ENCODE measurements around the gene TBC1D14. TPM values are rescaled to one million over a fixed set of nuclear protein-coding genes. Genes with fewer than 3 reads are reported as not detected.

Gene TBC1D14
- polyA plus RNA-seq, 1 of the 3 experiments (the other 2 are of a cell fraction), result 39.5 TPM

DNA sequence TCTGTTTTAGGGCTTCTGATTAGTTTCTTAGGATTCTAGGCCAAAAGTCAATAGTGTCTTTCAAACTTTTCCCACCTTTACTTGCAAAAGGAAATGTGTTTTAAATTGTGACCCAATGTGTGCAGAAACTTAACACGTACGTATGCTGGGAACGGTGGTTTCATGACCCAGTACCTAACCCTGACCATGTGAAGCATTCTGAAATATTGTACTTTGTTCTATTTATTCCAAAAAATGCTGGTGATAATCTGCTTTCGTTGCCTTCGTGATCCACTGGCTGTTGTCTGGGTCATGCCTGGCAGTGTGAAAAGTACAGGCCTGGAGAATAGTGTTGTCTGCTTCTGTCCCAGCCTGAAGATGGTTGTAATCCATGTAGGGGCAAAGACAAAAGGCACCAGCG is 106.9 kb downstream of the TBC1D14 start:
- no peak for TF ChIP-seq SIN3A (IDR thresholded peaks at IDR 0.05; ENCODE audit: borderline replicate concordance, low read depth, low read length)
- POLR2A ChIA-PET, result interaction anchor here (0.5 kb wide), 1 partner anchor 26 kb away, joined by 3 read pairs; no protein-coding TSS in a partner anchor
- CTCF ChIA-PET, result no interaction called here

DNA sequence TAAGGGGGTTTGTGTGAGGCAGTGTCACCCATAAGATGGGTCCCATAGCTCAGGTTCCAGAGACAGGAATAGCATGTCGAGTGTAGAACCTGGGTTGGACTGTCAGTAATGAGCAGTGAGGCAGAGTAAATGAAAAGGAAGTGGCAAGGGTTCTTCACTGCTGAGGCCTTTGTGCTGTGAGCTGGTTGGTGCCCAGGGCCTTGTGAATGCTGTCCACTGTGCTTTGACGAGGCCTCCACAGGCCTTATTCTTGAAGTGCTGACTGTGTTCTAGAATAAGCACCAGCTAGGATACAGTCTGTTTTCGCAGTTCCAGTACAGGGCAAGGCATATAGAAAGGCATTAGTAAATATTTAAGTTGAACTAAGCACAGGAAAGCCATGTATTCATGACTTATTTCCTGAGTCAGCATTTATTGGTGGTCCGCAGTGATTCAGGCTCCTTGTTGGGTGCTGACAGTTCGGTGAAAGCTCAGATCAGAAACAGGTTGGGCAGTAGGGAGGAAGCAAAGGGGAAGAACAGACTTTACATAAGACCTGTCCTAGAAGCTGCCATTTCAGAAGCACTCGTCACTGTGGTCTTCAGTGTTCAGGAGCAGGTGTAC is 107.9 kb downstream of the TBC1D14 start:
- H3K9me3 ChIP-seq, result no peaks in the 10 kb centered on the region
- DNase-seq, result no peak
- H3K79me2 ChIP-seq (ENCODE audit: insufficient read depth), result no peaks in the 10 kb centered on the region
- no peak overlapping the region for H3K27ac ChIP-seq (ENCODE audit: low read depth in 2 of 2, low read length in 1 of 2)
- peaks cover 5 to 6% of the 10 kb centered on the region in 2 experiments; a peak in 2 of 4 replicates for H3K4me1 ChIP-seq (ENCODE audit: control insufficient read depth in 1 of 2, insufficient read depth in 2 of 2, low read depth in 1 of 2, low read length in 1 of 2)
- H3K9me2 ChIP-seq, result no peaks in the 10 kb centered on the region
- H3F3A ChIP-seq (replicated peaks; ENCODE audit: insufficient read depth), result no peaks in the 10 kb centered on the region
- no peaks in the 10 kb centered on the region for H4K20me1 ChIP-seq (ENCODE audit: insufficient read depth)
- peaks cover 24 to 46% of the 10 kb centered on the region in 2 experiments for H3K36me3 ChIP-seq (replicated peaks in 1 of 2; ENCODE audit: control insufficient read depth in 1 of 2, insufficient read depth in 2 of 2, low read length in 1 of 2)
- TF ChIP-seq ELF1 (IDR thresholded peaks at IDR 0.05) (no peak), EZH2phosphoT487 (IDR thresholded peaks at IDR 0.05; ENCODE audit: borderline replicate concordance, low read depth) (no peak), GABPA (IDR thresholded peaks at IDR 0.05; ENCODE audit: low read depth) (no peak), EP300 (IDR thresholded peaks at IDR 0.05; ENCODE audit: borderline replicate concordance in 1 of 2, low read depth in 1 of 2, low read length in 1 of 2) (no peak), CHD2 (IDR thresholded peaks at IDR 0.05; ENCODE audit: low read length, partially characterized antibody) (no peak), SMC3 (IDR thresholded peaks at IDR 0.05; ENCODE audit: low read depth, low read length) (no peak), YY1 (IDR thresholded peaks at IDR 0.05; ENCODE audit: low read depth) (no peak), TCF12 (IDR thresholded peaks at IDR 0.05) (no peak), GATA2 (CRISPR knock-in tag; IDR thresholded peaks at IDR 0.05) (no peak)
- TF ChIP-seq, protein P1, sequence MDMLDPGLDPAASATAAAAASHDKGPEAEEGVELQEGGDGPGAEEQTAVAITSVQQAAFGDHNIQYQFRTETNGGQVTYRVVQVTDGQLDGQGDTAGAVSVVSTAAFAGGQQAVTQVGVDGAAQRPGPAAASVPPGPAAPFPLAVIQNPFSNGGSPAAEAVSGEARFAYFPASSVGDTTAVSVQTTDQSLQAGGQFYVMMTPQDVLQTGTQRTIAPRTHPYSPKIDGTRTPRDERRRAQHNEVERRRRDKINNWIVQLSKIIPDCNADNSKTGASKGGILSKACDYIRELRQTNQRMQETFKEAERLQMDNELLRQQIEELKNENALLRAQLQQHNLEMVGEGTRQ (IDR thresholded peaks at IDR 0.05; ENCODE audit: borderline replicate concordance, low read depth, low read length), result no peak
- TF ChIP-seq, protein P2, sequence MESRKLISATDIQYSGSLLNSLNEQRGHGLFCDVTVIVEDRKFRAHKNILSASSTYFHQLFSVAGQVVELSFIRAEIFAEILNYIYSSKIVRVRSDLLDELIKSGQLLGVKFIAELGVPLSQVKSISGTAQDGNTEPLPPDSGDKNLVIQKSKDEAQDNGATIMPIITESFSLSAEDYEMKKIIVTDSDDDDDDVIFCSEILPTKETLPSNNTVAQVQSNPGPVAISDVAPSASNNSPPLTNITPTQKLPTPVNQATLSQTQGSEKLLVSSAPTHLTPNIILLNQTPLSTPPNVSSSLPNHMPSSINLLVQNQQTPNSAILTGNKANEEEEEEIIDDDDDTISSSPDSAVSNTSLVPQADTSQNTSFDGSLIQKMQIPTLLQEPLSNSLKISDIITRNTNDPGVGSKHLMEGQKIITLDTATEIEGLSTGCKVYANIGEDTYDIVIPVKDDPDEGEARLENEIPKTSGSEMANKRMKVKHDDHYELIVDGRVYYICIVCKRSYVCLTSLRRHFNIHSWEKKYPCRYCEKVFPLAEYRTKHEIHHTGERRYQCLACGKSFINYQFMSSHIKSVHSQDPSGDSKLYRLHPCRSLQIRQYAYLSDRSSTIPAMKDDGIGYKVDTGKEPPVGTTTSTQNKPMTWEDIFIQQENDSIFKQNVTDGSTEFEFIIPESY (IDR thresholded peaks at IDR 0.05; ENCODE audit: borderline replicate concordance, low read depth), result no peak
- TF ChIP-seq, protein P3, sequence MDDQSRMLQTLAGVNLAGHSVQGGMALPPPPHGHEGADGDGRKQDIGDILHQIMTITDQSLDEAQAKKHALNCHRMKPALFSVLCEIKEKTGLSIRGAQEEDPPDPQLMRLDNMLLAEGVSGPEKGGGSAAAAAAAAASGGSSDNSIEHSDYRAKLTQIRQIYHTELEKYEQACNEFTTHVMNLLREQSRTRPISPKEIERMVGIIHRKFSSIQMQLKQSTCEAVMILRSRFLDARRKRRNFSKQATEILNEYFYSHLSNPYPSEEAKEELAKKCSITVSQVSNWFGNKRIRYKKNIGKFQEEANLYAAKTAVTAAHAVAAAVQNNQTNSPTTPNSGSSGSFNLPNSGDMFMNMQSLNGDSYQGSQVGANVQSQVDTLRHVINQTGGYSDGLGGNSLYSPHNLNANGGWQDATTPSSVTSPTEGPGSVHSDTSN (IDR thresholded peaks at IDR 0.05), result no peak
- TF ChIP-seq, protein P4, sequence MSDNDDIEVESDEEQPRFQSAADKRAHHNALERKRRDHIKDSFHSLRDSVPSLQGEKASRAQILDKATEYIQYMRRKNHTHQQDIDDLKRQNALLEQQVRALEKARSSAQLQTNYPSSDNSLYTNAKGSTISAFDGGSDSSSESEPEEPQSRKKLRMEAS (IDR thresholded peaks at IDR 0.05; ENCODE audit: low read depth), result no peak
- TF ChIP-seq, protein P5, sequence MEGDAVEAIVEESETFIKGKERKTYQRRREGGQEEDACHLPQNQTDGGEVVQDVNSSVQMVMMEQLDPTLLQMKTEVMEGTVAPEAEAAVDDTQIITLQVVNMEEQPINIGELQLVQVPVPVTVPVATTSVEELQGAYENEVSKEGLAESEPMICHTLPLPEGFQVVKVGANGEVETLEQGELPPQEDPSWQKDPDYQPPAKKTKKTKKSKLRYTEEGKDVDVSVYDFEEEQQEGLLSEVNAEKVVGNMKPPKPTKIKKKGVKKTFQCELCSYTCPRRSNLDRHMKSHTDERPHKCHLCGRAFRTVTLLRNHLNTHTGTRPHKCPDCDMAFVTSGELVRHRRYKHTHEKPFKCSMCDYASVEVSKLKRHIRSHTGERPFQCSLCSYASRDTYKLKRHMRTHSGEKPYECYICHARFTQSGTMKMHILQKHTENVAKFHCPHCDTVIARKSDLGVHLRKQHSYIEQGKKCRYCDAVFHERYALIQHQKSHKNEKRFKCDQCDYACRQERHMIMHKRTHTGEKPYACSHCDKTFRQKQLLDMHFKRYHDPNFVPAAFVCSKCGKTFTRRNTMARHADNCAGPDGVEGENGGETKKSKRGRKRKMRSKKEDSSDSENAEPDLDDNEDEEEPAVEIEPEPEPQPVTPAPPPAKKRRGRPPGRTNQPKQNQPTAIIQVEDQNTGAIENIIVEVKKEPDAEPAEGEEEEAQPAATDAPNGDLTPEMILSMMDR (IDR thresholded peaks at IDR 0.05), result no peak
- TF ChIP-seq, protein P6, sequence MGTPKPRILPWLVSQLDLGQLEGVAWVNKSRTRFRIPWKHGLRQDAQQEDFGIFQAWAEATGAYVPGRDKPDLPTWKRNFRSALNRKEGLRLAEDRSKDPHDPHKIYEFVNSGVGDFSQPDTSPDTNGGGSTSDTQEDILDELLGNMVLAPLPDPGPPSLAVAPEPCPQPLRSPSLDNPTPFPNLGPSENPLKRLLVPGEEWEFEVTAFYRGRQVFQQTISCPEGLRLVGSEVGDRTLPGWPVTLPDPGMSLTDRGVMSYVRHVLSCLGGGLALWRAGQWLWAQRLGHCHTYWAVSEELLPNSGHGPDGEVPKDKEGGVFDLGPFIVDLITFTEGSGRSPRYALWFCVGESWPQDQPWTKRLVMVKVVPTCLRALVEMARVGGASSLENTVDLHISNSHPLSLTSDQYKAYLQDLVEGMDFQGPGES (IDR thresholded peaks at IDR 0.05; ENCODE audit: low read depth, low read length), result no peak
- 94% methylated on average over 5 of the region's 6 CpGs for WGBS (ENCODE audit: low lambda C conversion rate)
- no peak overlapping the region for H2AFZ ChIP-seq (ENCODE audit: low read depth)
- H3K4me2 ChIP-seq, result no peak overlapping the region
- no peak overlapping the region for H3K9ac ChIP-seq
- ChIA-PET POLR2A (no interaction called here), CTCF (interaction anchor here (1.2 to 1.3 kb wide), 3 partner anchors 19 to 54 kb away, joined by 3 to 7 read pairs (median 5); partner anchors contain the start of gene TADA2B)
- H3K27me3 ChIP-seq (ENCODE audit: insufficient read depth), result no peaks in the 10 kb centered on the region
- H3K4me3 ChIP-seq (ENCODE audit: low read depth in 2 of 2, low read length in 1 of 2), result no peak overlapping the region

More for the DNA sequence above, 106.9 kb downstream of the TBC1D14 start:
- no peaks in the 10 kb centered on the region for H3F3A ChIP-seq (replicated peaks; ENCODE audit: insufficient read depth)
- peaks cover 0 to 5% of the 10 kb centered on the region in 2 experiments; a peak in 1 of 4 replicates for H3K4me1 ChIP-seq (ENCODE audit: control insufficient read depth in 1 of 2, insufficient read depth in 2 of 2, low read depth in 1 of 2, low read length in 1 of 2)
- no peak for DNase-seq
- H3K9me2 ChIP-seq, result no peaks in the 10 kb centered on the region
- no peak overlapping the region for H2AFZ ChIP-seq (ENCODE audit: low read depth)
- no peak overlapping the region for H3K4me2 ChIP-seq
- peaks cover 29 to 51% of the 10 kb centered on the region in 2 experiments for H3K36me3 ChIP-seq (replicated peaks in 1 of 2; ENCODE audit: control insufficient read depth in 1 of 2, insufficient read depth in 2 of 2, low read length in 1 of 2)
- H3K4me3 ChIP-seq (ENCODE audit: low read depth in 2 of 2, low read length in 1 of 2), result no peak overlapping the region
- H3K27ac ChIP-seq (ENCODE audit: low read depth in 2 of 2, low read length in 1 of 2), result no peak overlapping the region
- H3K27me3 ChIP-seq (ENCODE audit: insufficient read depth), result no peaks in the 10 kb centered on the region
- H3K79me2 ChIP-seq (ENCODE audit: insufficient read depth), result no peaks in the 10 kb centered on the region
- H3K9me3 ChIP-seq, result no peaks in the 10 kb centered on the region
- no peaks in the 10 kb centered on the region for H4K20me1 ChIP-seq (ENCODE audit: insufficient read depth)
- 97% methylated on average over 6 of the region's 6 CpGs for WGBS (ENCODE audit: low lambda C conversion rate)
- no peak overlapping the region for H3K9ac ChIP-seq
